Measurements from ENCODE around the gene TAPBP.
"Not testable (repeated sequence)": the region's sequence is repeated elsewhere in the genome, so short reads cannot be mapped to it uniquely, and the experiment has no call there.

TAPBP gene

DNA sequence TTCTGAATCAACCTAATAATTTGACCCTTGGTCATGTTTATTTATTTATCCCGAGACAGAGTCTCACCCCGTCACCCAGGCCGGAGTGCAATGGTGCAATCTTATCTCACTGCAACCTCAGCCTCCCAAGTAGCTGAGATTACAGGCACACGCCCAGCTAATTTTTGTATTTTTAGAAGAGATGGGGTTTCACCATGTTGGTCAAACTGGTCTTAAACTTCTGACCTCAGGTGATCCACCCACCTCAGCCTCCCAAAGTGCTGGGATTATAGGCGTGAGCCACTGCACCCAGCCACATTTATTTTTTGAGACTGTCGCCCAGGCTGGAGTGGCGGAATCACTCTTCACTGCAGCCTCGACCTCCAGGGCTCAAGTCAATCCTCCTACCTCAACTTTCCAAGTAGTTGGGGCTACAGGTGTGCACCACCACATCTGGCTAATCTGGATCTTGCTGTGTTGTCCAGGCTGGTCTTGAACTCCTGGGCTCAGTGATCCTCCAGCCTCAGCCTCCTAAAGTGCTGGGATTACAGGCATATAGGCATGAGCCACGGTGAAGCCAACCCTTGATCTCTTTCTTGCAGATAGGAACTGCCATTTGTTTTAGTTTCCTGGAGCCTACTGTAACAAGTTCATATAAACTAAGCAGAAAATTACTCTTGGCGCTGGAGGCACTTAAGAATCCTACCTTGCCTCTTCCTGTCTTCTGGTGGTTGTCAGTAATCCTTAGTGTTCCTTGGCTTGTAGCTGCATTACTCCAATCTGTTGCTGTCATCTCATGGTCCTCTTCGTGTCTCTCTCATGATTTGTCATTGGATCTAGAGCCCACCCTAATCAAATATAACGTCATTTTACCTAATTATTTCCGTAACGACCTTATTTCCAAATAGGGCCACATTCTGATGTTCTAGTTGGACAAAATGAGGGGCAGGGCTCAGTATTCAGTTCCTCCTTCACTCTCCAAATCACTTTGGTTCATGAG, 39.7 kb downstream of the TAPBP start:
- DNase-seq: no peak

DNA sequence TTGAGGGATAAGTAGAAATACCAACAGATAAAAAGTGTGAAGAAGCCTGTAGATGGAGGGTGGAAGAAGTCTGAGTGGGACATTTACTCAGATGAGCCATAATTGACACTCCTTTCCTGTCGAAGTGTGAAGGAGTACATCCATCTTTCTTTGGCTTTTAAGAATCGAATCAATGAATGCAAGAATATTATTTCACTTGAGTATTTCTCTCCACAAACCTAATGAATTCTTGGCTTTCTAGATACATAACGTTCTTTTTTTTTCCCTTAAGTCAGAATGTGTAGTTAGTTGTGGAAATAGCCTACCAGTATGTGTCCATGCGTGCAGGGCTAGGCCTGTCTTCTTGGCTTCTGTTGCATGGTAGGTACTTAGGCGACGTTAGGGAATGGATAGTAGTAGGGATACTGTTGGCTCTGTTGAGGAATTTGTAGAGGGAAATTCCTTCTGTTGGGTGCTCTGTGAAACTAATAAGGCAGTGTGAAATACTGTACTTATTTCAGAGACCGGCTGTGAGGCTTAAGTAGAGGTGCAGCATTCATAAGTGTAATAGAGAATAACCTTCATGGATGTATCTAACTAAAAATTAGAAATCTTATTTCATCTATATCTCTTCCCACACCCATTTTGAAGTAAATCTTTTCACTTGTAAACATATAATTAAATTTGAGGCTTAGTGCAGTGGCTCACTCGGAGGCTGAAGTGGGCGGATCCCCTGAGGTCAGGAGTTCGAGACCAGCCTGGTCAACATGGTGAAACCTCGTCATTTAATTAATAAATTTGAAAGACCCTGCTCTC, 40.6 kb downstream of the TAPBP start:
- DNase-seq: no peak

- DNase-seq: no peak
These were observed 41.4 kb downstream of the TAPBP start for GRCh38 chr6:33272275-33273128.

DNA sequence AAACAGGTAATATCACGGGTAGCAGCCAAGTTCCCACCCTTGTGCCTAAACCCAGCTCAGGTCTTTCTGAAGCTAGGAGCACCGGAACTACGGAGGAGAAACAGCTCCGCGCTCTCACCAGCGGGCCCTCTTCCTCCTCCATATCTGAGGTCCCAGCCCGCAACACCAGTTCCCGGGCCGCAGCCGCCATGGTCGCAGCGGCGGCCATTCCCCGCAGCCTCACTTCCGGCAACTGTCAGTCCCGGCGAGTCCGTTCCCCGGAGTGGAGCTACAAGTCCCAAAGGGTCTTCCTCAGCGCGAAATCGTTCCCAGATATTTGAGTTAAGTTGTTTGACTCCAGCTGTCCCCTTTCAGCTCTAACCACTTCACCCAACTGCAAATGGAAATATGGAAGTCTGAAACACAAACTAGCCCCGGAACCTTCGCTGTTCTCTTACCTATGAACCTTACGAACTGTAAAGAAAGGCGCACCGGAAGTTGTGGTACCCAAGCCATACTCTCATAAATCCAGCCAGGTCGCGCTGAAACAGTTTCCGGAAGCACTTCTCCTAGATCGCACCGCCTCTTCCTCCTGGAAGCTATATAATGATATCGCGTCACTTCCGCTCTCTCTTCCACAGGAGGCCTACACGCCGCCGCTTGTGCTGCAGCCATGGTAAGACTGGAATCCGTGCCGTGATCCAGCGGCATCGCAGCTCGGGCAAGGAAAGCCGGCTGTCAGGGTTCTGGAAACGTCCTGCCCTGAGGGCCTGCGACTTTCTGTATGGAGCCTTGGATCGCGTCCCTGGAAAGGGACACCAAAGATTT, 42.2 kb downstream of the TAPBP start, which contains the start of the genes RPS18 and VPS52:
RPS18 (plus strand) TSS at position 608 of the 807 bp plus-strand sequence; CDS start at position 653, 45 bp downstream.
VPS52 (minus strand) TSS at position 409 of the 807 bp plus-strand sequence; CDS start at position 208, 201 bp downstream.
- peak; percentile 90 for DNase-seq

GRCh38 chr6:33271117-33271467, 42.8 kb downstream of the TAPBP start:
- DNase-seq: no peak

GRCh38 chr6:33264015-33264414, 49.9 kb downstream of the TAPBP start:
- no peak for DNase-seq

DNA sequence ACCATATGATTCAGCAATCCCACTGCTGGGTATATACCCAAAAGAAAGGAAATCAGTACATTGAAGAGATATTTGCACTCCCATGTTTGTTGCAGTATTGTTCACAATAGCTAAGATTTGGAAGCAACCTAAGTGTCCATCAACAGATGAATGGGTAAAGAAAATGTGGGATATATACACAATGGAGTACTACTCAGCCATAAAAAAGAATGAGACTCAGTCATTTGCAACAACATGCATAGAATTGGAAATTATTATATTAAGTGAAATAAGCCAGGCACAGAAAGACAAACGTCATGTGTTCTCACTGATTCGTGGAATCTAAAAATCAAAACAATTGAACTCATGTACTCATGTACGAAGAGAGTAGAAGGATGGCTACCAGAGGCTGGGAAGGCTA, 51.4 kb downstream of the TAPBP start:
- not testable (repeated sequence) for DNase-seq

GRCh38 chr6:33259032-33259431, 54.8 kb downstream of the TAPBP start:
- no peak for DNase-seq

DNA sequence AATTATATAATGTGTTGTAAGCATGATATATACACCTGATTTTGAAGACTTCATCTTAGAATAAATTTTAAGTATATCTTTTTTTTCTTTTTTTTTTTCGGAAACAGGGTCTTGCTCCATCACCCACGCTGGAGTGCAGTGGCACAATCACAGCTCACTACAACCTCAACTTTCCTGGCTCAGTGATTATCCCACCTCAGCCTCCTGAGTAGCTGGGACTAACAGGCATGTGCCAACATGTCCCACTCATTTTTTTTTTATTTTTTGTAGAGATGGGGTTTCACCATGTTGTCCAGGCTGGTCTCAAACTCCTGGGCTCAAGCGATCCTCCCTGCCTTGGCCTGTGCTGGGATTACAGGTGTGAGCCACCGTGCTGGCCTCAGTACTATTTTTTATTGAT, 59.3 kb downstream of the TAPBP start:
- no peak for DNase-seq

DNA sequence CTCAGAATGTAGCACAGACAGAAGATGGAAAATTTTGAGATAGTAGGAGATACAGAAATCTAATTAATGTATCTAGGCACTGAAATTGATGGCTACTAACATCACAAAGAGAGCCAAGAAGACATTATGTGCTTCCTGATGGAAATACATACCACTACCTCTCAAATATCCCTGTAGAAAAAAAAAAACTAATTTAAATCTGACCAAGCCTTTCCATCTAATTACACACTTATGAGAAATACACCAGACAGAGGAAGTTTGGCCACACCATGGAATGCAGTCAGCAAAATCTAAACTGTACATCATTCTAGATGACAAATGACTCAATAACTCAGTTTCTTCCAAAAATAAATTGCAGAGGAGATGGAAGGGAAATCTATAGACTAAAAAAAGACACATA, 61.1 kb downstream of the TAPBP start:
- DNase-seq: no peak

DNA sequence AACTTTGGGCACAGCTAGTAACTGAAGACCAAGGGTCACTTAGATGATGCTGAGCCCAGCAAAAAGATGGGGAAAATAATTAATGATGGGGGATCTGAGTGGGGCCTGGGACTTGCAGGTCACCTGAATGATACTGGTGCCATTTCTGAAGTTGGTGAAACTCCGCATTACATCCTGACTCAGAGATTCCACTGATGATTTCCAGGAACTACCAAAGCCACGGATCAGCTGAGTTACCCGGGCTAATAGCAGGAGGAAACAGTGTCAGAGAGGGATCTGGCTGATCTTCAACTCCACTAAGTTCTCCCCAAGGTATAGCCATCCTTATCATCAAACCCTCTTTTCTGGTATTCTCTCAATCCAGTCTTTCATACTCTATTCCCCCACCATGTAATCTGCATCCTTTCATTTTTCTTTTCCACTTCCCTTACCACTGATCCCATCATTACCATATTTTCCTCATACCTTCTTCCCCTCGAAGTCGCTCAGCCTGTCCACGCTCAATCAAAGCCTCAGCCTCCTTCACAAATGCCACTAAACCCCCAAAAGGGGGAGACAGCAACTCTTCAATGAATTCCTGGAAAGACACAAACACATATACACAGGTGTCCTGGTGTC, 62.4 kb downstream of the TAPBP start:
- DNase-seq: no peak

DNA sequence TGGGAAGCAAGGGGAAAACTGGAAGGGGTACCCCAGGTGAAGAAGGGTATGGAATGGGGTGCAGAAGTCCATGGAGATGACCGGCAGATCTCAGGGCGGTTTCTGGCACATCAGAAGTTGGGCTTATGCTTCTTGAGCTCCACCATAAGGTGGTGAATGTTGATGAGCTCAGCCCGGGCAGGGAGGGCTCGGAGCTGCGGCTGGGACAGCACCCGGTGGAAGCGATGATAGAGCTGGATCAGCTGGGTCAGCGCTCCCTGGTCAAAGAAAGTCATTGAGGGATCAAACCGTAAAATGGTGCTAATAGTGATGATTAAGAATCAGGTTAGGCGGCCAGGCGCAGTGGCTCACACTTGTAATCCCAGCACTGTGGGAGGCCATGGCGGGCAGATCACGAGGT, 63.1 kb downstream of the TAPBP start:
- DNase-seq: no peak

DNA sequence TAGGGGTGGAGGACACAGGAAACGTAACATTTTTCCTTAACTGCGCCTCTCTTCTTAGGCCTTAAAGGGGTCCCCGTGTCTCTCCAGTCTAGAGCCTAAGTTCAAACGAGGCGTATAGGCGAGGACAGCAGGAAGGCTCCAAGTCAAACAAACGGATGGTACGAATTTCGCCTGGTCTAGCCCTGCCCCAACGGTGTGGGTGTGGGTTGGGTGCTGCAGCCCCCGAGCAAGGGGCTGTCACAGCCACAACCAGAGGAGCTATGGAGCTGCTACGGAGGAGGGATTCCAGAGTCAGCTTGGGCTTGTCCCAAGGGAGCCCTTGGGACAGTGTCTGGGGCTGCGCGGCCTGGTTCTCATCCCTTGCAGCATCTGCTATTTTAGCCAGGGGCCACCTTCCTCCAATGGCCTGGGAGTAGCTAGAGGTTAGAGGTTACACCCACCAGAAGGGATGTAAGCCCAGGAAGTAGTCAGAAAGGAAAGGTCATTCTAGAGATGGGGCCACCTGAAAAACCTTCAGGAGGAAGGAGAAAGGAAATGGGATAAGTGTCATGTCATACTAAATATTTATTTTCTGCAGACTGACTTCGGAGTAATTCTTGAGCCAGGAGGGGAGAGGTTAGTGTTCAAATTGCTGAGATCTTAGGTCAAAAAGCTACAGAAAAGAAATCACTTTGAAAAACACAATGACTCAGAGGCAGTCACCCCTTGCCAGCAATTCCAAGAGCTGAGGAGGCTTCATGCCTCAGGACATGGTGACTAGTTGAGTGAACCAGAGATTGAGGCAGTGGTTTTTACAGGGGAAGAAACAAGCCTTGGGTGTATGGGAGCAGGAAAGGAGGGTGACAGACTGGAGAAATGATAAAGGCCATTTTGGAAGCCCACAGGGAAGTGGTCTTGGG, 63.9 kb downstream of the TAPBP start:
- DNase-seq: no peak
